HG03432 (cell line): Measurements from ENCODE around the gene ABI3BP.

ENCODE experiments used
- ATAC-seq: cut with Tn5 transposase; IDR thresholded peaks from one replicate; pipeline ENCODE4 v1.9.1; 2021; ENCODE audit warnings: mild to moderate bottlenecking, moderate library complexity; ENCODE audit not compliant: unreplicated experiment

Gene ABI3BP

DNA sequence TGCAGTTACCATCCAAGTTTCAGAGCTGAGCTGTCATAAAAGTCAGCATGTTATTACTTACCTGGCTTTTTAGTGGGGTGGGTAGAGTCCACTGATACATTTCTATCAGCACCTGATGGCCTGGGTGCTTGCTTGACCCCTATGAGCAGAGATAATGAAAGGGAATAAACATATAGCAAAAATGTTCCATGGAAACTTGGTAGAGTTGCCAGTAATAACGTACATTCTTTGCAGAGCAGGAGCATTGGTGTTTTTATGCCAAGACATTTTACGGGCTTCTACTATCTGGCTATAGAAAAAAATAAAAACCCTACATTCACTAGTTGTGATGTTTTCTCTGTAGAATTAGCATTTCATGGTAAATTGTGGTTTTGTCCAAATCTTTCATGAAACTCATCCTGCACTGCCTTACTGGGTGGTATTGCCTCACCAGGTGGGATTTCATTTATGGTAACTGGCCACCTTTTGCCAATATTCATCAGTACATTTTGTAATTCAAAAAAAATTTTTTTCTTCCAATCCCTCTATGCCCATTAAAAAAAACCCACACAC is 213.1 kb downstream of the ABI3BP start:
- no peak for ATAC-seq

DNA sequence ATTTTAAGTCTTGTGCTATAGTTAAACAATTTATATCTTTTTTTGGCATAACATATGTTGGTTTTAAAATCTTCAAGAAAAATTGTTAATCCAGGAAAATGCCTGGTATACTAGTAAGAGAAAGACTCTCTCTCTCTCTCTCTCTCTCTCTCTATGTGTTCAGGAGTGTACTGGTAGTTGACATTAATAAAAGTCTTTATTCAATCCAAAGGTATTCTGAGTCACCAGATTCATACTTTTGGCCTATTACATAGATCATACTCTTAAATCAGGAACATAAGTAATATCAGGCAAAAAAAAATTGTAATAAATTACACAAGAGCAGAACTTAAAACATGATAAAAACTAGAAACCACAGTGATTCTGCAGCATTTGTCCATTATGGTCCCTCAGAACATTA is 213.7 kb downstream of the ABI3BP start:
- ATAC-seq: no peak

DNA sequence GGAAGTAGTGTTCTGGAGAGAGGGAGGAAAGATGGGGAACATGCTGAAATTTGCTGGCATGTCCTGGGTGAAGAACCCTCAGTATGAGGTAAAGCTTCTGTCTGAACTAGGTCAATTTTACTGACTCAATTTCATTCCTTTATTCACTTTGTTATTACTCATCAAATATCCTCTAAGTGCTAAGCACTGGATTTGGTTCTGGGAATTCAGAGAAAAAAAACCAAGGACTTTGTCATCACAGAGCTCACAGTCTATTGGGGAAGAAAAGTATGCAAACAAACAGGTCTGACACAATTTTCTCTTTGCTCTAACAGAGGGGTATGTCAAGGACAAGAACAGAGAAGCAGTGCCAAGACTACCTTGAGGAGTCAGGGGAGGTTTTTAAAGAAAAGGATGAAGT is 215.9 kb downstream of the ABI3BP start:
- ATAC-seq: no peak

DNA sequence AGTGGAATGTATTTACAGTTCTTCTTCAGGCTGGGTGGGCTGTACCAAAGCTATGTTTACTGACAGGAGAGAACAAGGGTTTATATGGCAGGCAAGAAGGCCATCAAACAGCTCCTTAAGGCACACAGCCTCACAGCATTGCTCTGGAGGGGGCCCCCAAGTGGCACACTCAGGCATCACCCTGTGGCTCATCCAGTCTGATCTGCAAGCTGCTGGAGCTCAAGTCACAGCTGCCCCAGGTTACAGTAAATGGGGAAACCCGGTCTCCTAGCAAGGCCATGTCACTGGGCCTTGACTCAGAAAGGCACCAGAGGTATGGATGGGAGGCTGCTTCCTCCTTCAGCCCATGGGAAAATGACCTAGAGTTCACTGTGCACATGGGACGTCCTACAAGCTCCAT is 216.5 kb downstream of the ABI3BP start:
- no peak for ATAC-seq

DNA sequence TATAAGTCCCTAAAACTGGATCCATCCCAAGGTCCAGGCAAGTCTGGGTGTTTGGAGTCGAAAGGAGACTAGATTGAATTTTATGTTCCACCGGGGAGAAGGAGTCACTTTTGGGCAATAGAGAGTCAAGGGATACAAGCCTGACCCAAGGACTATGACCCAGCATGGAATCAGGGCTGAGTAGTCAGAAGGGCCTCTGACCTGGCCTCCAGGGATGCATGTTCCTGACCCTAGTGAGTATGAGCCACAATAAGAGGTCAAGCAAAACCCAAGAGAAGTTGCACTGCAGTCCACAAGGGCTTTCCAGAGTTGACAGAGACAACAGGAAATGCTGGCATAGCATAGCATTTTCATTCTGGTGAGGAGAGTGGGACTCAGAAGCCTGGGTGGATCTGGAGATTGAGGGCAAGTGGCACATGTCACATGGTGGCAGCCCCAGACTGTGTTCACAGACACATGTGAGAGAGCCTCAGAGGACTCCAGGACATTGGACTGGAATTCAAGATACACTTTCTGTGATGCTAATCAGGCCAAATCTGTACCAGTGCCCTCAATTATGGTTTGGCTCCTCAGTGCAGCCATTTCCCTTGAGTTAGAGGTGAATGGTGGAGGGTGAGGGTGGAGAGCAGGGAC is 217.0 kb downstream of the ABI3BP start:
- ATAC-seq: no peak

DNA sequence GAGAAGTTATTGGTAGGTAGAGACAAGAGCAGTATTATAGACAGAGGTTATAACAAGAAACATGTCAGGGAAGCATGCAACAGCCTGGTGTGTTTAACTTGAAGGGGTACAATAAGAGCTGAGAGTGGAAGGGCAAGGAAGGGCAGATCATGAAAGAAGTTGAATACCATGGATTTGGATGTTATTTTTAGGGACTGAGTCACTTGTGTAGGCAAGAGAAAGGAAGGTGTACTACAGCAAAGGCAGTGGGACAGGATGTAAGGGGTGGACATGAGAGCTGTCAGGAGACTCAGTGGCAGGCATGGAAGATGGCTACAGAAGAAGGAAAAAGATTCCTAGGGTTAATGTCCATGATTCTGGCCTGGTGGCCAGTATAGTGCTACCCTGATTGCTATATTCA is 217.6 kb downstream of the ABI3BP start:
- no peak for ATAC-seq

DNA sequence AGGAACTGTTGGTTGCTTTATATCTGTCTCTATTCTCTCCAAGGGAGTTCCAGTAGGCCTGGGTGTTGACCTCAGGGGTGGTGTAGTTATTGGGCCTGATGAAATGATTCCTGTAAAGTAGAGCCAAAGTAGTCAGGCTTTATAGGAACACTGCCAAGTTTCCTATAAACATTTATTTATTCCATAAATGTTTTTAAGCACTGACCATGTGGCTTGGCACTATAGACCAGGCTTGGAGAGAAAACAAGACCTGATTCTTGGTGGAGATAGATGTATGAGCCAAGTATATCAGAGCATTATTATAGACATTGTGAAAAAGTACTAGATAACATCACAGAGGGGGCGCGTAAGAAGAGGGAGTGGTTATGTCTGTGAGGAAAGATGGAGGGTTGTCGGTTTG is 218.0 kb downstream of the ABI3BP start:
- ATAC-seq: no peak

DNA sequence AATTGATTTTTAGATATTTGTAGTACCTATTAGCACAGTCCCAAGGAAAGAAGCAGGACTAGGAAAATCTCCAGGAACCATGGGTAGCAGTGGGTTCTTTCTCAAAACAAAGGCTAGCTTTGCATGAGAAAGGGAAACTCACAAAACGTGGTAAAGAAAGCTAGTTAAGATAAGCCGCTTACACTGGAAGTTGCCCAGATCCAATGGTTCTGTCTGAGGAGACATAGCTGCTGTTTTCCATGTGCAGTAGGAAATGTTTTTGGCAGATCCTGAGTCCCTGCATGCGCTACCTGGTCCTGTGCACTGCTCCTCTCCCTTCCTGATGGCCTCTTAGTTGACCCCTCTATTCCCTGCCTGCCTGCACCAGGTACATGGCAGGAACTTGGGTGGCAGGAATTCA is 223.5 kb downstream of the ABI3BP start:
- ATAC-seq: no peak

DNA sequence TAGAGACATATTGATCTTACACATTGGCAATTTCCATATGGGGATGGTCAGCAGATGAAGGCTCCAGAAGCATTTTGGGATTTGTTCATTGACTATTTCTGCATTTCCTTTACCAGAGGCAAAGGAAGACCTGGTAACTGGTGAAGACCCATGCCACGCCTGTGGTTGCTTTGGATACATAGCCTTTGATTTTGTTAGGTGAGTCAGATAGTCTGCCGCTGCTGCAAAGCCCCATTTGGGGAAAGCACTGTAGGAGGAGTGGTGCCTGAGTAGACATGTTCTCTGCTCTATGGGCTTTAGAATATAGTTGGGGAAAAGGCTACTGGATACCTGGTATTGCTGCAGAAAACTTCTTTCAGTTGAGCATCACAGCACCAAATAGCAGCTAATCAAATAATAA is 227.2 kb downstream of the ABI3BP start:
- ATAC-seq: no peak

DNA sequence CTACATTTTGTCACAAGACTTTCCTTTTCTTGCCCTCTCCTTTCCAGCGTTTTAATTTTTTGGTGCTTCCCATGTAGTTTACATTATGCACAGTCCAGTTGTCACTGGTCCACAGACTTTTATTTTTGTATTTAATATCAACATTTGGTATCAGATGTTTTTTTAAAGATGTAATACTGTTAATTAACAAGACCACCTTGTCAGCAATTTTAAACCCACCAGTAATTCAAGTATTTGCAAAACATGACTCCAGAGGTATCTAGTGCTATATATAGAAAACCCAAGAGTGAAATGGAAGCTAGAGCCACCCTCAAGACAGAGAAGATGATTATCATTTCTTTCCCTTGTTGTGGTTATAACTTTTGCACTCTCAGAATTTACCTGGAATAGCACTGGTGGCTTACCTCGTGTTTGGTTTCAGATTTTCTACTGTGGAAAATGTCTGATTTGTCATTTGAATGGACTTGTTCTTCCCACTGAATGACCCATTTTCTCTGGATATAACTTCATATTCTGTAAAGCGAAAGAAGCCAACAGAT is 227.7 kb downstream of the ABI3BP start:
- no peak for ATAC-seq

DNA sequence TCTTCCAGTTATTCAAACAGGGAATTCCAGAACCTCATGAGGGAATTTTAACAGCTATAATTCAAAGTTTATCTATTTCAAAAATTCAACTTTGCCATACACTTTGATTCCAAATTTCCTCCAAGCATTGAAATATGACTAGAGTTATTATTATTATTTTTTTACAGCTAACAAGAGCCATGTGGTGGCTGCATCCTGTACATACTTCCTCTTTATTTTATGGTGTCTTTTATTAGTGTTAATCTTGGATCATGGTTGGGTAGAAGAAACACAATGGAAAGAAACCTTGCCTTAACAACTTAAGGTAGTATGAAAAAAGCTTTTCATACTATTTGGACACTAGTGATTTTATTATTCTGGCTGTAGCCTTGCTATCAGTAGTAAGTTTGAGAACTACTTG is 231.3 kb downstream of the ABI3BP start:
- ATAC-seq: no peak

DNA sequence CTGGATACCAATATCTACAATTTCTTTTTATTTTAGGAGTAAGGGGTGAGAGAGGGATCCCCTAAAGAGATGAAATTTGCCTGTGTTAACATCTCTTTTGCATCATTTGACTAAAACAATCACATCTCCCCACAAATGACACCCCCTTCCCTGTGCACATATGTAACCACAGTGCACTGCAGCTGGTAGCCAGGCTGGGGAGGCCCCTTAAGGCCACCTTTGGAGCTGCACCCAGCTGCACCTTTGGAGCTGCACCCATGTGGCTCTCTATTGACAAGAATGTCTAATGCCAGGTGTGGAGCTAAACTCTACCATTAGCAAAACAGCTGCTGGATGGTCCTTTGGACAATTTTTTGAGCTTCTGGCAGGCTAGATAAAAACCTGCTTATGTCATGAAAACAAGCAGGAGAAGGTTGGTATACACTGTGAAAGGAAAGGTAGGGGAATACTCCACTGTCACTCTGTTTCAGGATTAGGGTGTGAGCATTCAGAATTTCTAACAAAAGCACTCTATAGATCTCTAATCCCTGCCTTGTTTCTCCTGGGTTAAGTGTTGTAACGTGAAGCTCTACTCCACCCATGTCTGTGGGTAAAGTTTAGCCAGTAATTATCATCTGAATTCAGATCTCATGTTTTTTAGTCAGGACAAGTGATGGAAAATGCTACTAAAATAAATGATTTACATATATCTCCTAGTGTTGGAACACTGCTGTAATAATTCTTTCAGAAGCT is 231.8 kb downstream of the ABI3BP start:
- peak; percentile 87 for ATAC-seq

DNA sequence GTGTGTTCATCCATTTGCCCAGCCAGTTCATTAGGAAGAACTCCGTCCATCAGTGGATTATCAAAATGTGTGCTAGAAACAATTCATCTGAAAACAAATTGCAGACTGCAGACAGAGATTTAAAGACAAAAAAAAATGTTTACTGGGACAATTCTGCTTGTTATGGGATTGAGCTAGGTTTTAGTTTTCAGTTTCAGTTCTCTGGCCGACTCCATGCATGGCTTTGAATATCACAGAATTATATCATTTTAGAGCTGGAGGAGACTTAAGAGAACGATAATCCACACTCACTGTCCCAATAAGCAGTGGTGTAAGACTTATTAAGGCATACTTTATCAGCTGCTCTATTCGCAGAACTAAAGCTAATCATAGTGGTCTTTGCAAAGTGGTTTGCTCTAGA is 232.8 kb downstream of the ABI3BP start:
- ATAC-seq: no peak

DNA sequence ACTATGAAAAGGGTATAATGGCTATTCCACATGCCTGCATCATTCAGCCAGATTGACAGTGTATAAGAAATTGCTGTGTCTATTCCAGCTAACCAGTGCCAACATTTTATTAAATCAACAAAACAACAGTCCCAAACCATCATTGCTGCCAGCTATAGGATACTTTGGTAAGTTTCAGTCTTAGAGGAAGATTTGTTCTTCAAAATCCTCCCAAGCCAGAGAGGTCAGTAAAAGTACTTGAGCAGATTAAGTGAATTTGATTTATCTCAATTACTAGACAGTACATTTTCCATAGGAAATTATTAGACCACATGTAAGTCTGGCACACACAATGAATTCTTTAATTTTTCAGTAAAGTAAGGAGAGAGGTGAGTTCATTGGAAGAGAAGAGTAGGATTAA is 233.3 kb downstream of the ABI3BP start:
- no peak for ATAC-seq

DNA sequence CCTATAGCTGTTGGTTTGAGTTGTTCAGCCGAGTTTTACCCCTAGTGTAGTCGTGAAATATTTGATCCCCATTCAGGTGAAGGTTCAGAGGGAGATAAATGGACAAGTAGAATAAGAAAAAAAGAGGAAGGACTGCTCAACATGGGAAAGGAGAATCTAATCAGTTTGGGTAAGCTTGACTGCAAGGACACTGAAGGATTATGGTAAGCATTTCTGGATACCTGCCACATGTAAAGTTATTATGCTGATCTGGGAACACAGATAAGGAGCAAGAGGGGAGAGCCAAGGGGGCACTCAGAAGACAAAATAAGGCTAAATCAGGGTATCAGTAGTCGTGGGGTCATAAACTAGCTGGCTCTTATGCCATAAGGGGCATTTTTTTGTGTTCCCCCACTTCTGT is 234.1 kb downstream of the ABI3BP start:
- no peak for ATAC-seq

DNA sequence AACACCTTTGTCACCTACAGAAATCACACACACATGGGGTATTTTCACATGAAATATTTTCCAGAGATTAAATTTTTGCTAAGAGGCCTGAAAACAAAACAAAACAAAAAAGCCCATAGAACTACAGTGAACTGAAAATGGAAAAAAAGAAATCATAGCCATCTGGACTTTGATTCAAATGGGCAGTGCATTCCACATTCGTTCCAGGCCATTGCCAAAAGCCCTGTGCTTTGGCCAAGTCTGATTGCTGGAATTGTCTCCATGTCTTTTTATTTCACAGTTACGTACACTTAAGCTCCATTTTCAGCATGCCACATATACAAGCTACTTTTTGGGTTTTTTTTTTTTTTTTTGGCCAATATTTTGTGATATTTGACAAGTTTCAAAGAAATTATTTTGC is 236.8 kb downstream of the ABI3BP start:
- ATAC-seq: no peak

DNA sequence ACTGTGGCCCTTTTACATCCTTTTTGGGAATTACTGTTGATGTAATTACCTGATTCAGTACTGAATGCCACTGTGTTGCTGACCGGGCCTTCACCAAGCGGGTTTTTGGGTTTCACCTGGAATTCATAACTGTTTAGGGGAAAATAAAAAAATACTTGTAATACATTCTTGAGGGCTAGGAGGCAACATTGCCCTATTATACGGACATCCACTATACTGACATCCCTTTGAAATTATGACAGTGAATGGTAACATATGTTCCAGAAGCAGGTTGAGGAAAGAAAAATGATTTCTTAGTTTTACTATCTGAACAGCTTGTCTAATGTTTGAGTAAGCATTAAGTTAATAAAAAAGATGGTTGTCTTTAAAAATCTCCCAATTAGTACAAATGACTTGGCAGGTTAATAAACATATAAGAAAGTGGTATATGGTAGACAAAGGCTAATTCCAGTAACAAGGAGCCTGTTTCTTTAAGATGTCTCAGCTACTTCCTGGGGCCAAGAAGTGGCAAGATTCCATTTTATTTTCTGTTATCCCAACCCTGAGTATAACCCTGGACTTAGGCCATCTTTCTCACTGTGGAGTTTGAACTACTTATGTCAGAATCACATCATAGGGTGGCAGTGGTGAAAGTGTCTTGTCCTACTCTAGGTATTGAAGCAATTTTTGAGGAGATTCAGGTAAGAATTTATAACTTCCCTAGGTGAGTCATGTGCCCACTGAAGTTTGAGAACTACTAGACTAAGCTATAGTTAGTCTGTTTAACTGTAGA is 238.5 kb downstream of the ABI3BP start:
- ATAC-seq: no peak

DNA sequence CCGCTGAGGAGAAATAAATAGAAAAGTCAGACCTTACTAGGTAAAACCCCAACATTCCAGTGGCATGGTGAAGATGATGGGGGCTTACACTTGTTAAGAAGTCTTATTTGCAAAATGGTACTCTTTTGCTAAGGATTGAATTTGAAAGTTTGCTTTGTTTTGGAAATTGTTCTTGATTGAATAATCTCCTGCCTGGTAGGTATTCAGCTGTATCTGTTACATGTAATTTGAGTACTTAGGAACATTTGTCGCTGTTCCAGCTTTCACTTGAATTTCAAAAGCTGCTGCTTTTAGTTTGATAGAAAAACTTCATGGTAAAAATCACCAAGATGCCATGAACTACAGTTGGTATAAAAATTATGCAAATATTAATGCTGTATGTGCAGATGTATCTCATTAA is 239.4 kb downstream of the ABI3BP start:
- ATAC-seq: no peak

DNA sequence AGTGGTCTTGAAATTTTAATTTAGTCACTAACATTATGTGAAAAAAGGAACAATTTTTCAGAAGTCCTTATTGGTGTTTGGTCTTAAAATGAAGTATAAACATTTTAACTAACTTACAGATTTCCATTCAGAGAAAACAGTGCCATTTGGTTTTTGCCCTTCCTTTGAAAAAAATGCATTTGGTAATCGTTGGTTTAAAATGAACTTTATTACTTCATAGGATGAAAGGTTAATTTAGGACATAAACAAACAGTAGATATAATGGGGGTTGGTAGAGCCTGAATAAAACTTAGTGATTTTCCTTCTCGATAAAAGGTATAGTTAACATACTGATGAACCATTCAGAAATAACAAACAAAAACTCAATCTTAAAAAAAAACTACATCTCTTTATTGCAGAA is 244.3 kb downstream of the ABI3BP start:
- no peak for ATAC-seq

DNA sequence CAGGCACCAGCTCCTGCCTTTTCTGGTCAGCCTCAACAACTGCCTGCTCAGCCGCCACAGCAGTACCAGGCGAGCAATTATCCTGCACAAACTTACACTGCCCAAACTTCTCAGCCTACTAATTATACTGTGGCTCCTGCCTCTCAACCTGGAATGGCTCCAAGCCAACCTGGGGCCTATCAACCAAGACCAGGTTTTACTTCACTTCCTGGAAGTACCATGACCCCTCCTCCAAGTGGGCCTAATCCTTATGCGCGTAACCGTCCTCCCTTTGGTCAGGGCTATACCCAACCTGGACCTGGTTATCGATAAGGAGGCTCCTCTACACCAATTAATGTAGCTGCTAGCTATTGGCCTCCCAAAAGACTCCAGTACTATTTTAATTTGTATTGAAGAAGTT is 245.0 kb downstream of the ABI3BP start:
- ATAC-seq: no peak

DNA sequence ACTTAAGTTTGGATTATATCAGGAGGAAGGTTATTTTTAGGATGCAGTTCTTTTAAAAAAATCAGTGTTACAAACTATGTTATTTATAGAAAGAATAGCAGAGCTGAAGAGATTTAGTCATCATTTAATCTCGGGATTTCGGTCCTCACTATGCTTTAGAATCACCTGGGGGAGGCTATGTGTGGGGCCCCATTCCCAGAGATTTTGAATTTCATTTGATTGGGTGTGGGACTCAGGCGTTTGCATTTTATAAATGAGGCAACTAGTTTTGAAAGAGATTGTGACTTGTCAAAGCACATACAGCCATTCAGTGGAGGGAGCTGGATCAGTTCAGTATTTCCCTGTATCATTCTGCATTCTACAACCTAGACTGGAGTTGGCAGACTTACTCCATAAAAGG is 247.1 kb downstream of the ABI3BP start:
- no peak for ATAC-seq

DNA sequence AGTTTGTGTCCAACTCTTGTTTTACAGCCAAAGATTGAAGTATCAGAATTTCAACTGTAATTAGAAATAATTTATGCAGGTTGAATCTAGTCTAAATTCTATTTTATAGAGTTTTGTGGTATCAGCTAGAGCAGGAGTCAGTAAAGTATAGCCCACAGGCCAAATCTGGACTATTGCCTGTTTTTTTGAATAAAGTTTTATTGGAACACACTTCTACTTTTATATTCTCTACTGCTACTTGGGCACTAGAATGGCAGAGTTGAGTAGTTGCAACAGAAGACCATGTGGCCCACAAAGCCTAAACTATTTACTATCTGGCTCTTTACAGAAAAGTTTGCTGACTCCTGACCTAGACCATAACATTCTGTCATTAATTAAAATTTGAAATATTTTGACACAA is 247.6 kb downstream of the ABI3BP start:
- ATAC-seq: no peak
